GM12892 (cell line): ENCODE measurements around the gene TEAD3.

Experiments used
- POLR2A ChIP-seq: IDR thresholded peaks from 2 replicates; pipeline ENCODE4 v1.6.1; 2011; ENCODE audit warnings: low read depth, low read length, control low read depth
- TAF1 ChIP-seq: IDR thresholded peaks from 2 replicates; pipeline ENCODE4 v1.6.1; 2011; ENCODE audit warnings: low read depth, mild to moderate bottlenecking, control low read depth, low read length, borderline replicate concordance

- no peak for TF ChIP-seq POLR2A
- TF ChIP-seq TAF1, result no peak
Observed at GRCh38 chr6:35508542-35508941, 11.7 kb upstream of the TEAD3 start.
